Epithelial cell of prostate (primary cell): ENCODE results near the gene CEP104.
A peak's percentile ranks its signal among the peaks of the same experiment; 100 is the strongest.
"Not testable (repeated sequence)": the region's sequence is repeated elsewhere in the genome, so short reads cannot be mapped to it uniquely, and the experiment has no call there.

Source experiments
- DNase-seq: peaks from one replicate; pipeline ENCODE4 v3.0.0-alpha.2; 2011; ENCODE audit warnings: low read depth, low spot score
- H3K27ac ChIP-seq: fragments of 450-650 bp; 2 replicates; pipeline ENCODE4 v1.5.1; 2017; ENCODE audit warnings: mild to moderate bottlenecking

CEP104 gene

DNA sequence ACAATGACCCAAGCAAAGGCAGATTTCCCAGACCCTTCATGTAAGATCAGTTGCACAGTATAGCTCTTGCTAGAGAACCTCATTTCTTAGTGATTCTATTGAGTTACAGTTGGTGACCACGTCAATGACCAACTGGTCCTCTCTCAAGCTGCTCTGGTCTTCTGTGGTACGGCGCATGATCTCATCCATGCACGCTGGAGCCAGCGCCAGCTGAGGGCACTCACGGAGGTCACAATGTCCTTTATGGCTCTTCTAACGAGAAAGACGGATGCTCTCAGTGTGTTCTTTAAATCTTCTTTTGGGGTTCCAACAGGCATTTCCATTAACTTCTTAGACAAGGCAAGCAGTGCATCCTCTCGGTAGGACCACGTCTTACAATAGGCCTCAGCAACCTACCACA lies 22.3 kb downstream of the CEP104 start:
- H3K27ac ChIP-seq = no peak overlapping the region
- no peak for DNase-seq

- H3K27ac ChIP-seq = no peak overlapping the region
- no peak for DNase-seq
Measured at GRCh38 chr1:3831689-3832088, 25.3 kb downstream of the CEP104 start.

- no peak for DNase-seq
- no peak overlapping the region for H3K27ac ChIP-seq
Measured at GRCh38 chr1:3828391-3828790, 28.6 kb downstream of the CEP104 start.

DNA sequence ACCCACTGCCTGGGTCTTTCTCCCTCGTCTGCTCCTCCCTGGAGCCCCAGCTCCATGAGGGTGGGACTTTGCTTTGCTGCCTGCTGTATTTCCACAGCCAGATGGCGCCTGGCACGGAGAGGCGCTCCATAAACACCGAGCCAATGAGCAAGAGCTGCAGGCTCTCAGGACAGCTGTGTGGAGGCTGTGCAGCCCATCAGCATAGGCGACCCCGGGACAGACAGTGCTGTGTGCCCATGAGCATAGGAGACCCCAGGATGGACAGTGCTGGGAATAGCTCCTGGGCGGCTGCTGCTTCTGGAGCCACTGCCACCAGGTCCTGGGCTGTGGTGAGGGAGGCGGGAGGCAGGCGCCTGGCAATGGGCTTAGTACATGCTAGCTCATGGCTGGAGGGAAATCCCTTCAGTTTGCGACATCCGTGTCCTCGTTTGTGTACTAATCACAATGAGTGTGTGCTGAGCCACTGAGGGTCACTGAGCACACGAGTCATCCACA lies 29.2 kb downstream of the CEP104 start:
- no peak overlapping the region for H3K27ac ChIP-seq
- no peak for DNase-seq

- no peak overlapping the region for H3K27ac ChIP-seq
- DNase-seq = no peak
Measured at GRCh38 chr1:3825356-3825755, 31.7 kb downstream of the CEP104 start.

DNA sequence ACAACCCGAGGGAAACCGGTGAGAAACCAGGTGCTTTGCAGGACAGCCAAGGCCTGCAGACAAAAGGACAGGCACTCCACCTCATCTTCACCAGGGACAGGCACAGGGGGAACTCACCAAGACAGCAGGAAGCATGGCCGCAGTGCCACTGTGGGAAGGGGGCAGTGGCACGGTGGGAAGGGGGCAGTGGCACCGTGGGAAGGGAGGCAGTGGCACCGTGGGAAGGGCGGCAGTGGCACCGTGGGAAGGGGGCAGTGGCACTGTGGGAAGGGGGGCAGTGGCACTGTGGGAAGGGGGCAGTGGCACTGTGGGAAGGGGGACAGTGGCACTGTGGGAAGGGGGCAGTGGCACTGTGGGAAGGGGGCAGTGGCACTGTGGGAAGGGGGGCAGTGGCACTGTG lies 32.4 kb downstream of the CEP104 start:
- DNase-seq = no peak
- H3K27ac ChIP-seq = no peak overlapping the region

DNA sequence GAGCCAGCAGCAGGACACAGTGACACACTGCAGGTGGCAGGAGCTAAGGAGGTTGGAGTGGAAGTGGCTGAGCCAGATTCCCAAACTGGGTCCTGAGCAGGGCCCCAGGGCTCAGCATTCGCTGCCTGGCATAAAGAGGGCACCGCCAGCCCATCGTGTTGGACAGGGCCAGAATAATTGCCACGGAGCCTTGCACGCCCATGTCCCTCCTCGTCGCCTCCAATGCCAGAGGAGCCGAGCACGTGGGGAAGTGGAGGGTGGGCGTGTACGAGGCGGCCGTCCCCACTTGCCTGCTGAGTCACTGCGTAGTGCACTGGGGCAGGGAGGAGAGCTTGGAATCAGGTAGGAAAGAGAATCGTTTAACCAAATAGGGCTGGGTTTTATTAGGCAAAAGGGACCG lies 34.6 kb downstream of the CEP104 start:
- H3K27ac ChIP-seq = no peak overlapping the region
- DNase-seq = no peak

- no peak overlapping the region for H3K27ac ChIP-seq
- no peak for DNase-seq
Measured at GRCh38 chr1:3821908-3822307, 35.1 kb downstream of the CEP104 start.

DNA sequence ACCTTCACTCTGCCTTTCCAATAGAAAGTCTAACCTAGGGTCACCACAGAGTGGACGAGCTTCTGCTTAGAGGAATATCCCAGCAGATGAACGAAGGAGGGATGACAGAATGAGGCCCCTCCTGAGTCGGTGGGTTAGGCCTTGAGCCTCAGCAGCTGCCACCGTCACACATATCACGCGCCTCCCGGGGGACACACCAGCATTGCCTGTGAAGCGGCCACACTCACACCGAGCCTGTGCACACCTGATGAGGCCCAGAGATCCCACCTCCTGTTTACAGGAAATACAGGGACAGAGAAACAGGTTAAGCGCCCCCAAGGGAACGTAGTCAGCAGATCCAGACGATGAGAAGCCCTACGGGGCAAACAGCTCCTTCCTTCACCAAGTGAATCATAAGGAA lies 35.6 kb downstream of the CEP104 start:
- no peak overlapping the region for H3K27ac ChIP-seq
- no peak for DNase-seq

DNA sequence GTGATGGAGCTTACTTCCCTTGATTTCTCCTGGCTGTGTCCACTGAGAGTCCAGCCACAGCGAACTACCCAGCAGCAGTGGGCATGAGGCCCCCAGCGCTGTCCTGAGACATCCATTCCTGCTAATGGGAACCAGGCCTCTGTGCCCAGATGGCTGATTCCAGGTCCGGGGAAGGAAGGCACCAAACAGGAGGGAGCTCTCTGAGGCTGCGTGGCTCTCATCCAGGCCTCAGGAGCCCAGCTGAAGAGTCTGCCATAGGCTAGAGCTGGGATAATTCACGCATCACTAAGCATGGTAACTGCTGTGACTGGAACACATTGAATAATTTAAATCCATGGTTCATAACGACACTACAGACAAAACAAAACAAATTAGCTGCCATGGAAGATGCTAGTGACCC lies 36.0 kb downstream of the CEP104 start:
- DNase-seq = no peak
- no peak overlapping the region for H3K27ac ChIP-seq

- no peak for DNase-seq
- no peak overlapping the region for H3K27ac ChIP-seq
Measured at GRCh38 chr1:3820316-3820715, 36.7 kb downstream of the CEP104 start.

- H3K27ac ChIP-seq = peak overlapping the region; percentile 19
- DNase-seq = no peak
Measured at GRCh38 chr1:3819771-3820200, 37.2 kb downstream of the CEP104 start.

- no peak overlapping the region for H3K27ac ChIP-seq
Measured at GRCh38 chr1:3817821-3818597, 39.0 kb downstream of the CEP104 start.

GRCh38 chr1:3817138-3817740 lies 39.8 kb downstream of the CEP104 start:
- no peak overlapping the region for H3K27ac ChIP-seq
- DNase-seq = no peak

More at GRCh38 chr1:3817821-3818597, 39.0 kb downstream of the CEP104 start:
- no peak for DNase-seq

DNA sequence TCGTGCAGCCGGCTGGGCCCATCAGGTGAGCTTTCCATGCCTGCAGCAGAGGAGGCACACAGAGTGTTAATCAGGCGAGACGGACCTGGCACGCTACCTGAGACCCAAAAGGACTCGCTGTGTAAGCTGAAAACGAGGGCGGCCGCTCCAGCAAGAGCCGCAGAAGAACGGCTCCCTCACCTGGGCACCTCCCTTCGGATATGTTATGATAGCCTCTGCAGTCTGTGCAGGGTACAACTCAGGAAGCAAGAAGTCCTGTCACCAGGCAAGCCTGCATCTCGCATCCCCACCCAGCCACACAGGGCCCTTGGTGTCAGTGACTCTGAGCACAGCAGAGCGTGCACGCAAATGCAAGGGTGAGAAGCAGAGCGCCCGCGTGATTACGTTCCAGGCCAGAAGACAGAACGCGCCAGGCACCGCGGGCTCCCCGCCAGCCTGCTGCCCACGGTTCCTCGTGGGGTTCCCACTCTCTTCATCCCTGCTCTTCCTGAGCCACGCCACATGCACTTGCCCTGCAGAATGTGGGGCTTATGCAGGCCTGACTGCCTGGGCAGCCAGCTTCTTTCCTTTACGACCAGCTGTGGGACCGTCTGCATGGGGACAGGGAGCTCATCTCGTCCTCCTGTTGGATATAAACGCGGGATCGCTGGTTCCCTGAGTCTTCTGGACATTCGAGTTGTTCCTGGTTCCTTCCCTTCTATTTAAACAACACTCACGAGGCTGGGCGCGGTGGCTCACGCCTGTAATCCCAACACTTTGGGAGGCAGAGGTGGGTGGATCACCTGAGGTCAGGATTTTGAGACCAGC lies 40.5 kb downstream of the CEP104 start:
- DNase-seq = no peak
- no peak overlapping the region for H3K27ac ChIP-seq

DNA sequence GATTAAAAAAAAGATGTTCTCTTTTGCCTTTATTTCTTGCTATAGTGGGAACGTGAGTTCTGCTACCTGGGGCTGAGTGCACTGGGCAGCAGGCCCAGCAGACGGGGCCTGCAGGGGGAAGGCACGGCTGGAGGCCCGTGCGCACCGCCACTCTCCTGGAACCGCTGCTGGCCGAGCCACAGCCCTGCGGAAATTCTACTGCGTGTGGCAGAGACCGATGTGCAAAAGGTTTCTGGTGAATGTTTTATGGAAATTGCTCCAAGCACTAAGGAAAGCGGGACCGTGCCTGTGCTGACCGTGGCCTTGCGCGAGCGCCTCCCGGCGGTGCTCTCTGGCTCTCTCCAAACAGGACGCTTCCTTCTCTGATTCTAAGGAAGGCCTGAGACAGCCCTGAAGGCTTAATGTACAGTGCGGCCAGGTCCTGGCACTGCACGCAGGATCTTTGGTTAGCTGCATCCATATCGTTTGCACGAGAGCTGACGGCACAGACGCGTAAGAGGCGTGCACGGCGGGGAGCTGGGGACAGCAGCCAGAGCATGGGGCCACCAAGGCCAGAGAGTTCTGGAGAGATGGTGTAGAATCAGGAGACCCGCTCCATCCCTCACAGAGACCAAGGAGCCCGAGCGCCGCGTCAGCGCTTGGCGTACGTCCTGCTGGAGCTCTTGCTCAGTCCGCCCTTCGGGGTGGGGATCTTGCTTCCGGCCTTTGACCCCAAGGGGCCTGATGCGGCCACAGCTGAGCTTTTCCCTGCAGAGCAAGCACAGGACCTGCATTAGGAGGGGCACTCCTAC lies 42.0 kb downstream of the CEP104 start:
- H3K27ac ChIP-seq = no peak overlapping the region
- DNase-seq = no peak

- no peak for DNase-seq
- H3K27ac ChIP-seq = no peak overlapping the region
Measured at GRCh38 chr1:3814065-3814464, 42.9 kb downstream of the CEP104 start.

GRCh38 chr1:3811595-3811911 lies 45.5 kb downstream of the CEP104 start:
- DNase-seq = no peak
- H3K27ac ChIP-seq = no peak overlapping the region

DNA sequence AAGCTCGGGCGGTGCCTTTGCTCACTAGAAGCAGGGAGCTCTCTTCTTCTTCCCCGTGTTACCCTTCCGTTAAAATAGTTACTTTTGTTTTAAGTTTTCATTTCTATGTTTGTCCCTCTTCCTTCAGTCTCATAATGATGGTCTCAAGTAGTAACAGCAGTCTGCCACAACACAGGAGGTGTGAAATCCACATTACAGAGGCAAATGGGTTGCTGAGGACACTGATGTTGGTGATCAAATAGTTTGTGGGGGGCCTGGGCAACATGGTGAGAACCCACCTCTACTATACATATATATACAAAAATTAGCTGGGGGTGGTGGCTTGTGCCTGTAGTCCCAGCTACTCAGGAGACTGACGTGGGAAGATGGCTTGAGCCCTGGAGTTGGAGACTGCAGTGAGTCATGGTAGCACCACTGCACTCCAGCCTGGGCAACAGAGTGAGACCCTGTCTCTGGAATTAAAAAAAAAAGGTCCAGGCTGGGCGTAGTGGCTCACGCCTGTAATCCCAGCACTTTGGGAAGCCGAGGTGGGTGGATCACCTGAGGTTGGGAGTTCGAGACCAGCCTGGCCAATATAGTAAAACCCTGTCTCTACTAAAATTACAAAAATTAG lies 46.8 kb downstream of the CEP104 start:
- not testable (repeated sequence) for DNase-seq, H3K27ac ChIP-seq

DNA sequence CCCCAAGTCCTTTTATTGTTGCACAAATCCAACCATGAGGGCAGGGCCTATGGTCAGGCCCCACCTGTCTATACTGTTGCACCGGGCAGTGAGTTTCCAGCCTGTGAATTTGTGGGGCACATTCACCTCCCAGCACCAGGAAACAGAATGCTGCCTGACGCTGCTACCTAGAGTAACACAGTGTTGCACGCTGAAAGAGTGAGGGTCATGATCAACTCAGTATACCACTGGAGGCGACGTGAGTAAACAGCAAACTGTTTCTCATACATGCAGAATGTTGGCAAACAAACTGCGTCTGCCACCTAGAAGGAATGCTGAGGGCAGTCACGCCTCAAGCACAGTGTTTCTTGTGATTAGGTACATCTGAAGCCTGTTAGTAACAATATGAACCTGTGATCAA lies 47.3 kb downstream of the CEP104 start:
- DNase-seq = no peak
- no peak overlapping the region for H3K27ac ChIP-seq
